Putamen (tissue), 1 donor: ENCODE data around the gene MED26.

Experiments
- DNase-seq: peaks from one replicate; pipeline ENCODE4 v3.0.0-alpha.2; 2016; ENCODE audit warnings: low spot score

Gene MED26

DNA sequence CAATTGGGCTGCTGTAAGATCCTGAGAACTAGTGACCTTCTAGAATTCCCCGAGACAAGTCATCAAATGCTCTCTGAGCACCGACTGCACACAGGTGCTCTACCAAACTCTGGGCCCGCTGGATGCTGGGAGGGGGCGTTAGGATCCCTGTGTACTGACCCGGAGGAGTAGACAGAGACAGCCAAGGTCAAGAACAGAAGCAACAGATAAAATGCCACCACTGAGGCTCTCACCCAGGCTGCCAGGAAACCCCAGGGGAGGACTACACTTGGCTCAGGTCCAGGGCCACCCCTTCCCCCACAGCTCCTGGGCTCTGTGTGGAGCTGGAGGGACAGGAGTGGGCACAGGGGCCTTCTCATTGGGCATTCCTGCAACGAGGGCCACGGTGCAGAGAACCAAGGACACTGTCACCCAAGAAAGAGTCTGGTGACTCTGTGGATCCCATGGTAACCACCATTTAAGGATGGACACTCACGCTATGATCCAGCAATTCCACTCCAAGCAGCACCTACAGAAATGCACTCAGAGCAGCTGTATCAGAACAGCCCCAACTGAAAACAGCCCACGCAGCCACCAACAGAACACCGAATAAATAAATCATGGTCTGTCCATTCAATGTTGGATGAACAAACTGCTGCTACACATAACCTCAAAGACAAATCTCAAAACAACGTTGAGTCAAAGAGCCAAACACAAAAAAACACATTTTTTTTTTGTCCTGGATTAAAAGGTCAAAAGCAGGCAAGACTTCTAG lies 39.0 kb downstream of the MED26 start:
- no peak for DNase-seq

DNA sequence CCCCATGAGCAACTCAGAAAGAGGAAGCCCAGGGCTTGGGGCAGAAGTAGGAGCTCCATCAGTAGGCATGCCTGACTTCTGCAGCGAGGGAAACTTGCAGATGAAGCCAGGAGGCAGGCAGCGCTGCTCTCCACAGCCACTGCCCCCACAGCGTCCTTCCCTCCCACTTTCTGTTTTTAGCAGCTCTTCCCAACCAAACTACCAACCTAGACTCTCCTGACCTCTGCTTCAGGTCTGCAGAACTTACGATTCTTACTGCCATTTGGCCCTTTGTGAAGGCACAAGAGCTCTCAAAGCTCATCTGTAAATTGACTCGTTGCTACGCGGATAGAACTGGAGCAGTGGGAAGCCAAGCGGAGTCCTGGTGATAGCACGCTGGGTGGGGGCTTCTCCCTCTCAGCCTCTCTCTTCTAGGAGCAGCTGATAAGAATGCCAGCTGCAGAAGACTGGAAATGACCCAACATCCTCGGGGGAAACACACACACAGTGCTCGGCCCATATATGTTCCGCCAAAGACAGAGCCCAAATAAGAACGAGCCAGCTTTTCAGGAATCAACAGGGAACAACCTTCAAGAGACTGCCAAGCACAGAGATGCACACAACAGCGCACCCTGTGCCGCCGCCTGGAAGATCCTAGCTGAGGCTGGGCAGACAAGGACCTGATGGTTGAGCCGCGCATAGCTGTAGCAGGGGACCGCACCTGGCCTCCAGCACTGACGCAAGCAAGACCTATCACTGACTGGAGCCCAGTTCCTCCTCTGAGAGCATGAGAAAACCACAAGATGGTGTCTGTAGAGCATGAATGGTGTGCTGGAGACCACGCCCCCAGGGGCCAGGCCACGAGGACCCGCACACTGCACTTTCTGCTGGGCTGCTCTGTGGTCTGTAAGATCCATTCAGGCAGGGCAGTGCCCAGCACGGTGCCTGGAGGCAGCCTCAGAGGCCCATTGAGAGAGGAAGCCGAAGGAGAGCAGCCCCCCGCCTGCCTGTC lies 39.9 kb downstream of the MED26 start:
- DNase-seq: no peak

DNA sequence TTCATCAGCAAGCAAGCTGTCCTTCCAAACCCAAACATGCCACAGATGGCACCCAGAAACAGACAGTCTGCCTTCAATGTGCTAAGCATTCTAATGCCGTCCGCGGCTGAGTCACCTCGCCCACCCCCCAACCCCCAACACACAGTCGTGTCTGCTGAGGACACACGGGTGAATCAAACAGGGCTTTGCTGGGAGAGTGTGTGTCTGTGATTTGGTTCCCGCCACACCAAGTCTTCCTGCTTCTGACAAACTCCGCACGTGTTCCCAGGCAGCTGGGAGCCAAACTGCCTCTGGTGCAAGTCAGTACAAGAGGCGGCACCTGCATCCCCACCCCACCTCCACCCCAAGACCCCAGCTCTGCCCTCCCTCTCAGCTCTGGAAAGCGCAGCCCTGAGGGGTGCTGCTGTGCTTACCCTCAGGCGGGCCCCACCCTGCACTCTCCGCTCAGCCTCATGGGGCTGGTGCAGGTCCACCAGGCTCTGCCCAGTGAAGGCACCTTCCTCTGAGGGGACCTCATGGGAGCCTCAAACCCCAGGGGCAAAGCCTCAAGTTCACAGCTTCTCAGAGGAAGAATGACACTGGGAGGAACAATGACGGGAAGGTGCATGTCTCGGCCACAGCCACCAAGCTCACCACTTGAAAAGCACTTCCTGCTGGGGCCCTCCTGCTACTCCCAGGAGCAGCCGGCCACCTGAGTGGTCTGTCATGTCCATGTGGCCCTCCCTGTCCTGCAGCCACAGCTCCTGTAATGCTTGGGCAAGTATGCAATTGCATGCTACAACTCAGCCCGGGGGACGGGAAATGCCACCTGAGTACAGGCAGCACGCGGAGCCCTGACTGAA lies 40.8 kb downstream of the MED26 start:
- no peak for DNase-seq

DNA sequence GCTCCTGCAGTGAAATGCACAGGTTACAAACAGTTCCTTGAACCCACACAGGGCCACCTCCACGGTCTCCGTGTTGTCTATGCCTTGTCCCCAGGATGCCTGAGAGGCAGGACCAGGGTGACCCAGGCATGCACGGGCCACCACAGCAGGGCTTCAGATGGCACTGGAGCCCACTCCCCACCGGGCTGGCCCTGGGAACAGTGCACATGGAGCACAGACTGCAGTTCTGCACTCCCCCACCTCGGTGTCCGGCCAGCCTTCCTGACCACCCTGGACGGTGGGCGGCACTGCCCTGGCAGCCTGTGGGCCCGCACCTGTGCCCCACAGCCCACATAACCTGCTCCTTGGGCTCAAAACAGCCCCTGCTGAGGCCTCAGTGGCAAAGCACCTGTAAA lies 41.5 kb downstream of the MED26 start:
- DNase-seq: no peak

DNA sequence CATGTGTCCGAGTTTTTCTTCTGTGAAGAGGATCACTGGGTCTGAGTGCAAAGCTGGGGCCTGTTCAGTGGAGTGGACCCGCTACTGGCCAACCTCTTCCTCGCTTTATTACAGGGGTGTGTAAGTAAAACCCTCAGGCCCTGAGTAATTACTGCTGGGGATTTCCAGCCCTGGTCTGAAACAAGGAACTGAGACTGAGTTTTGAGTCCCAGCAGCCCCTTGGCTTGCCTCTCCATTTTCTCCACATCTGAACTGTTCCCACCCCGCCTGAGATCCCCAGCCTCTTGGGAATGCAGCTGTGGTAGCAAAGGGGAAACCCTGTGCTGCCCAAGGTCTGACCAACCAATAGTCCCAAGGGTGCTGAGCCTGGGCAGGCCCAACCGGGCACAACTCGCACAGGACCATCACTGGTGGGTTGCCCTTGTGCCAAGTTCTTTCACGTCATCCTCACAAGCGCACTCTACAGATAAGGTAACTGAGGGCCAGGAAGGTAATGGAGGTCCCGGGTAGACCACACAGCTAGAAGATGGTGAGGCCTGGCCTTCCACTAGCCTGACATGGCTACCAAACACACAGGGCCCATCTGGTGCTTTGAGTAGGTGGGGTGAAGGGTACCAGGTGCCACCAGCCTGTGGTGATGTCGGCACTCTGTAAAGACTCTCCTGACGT lies 42.1 kb downstream of the MED26 start:
- DNase-seq: no peak

DNA sequence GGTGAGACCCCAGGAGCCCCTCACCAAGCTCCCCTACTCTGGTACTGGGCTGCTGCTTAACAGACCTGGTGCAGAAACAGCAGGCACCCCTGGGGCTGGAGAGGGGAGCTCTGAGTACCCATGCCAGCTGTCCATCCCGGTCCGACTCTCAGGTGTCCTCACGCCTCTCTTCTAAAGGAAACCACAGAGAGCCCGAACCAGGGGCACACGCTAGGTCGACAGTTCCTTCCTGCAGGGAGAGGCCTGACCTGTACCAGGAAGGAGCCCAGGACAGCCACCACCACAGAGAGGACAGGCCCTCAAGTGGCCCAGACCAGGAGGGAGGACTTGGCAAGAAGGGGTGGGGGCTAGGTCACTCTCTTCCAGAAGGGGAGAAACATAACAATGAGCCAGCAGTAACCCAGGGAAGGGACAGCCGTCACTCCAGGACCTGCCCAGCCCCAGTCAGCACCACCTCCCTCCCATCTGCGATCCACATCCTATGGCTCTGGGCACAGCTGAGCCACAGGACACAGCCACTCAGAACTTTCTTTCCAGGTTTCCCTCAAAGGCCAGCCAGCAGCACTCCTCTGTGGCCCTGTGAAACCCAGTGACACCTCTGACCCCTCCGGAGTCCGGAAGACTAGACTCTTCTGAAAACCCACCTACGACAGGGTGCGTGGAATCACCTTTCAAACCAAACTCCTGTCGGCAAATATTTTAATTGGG lies 42.8 kb downstream of the MED26 start:
- DNase-seq: no peak

DNA sequence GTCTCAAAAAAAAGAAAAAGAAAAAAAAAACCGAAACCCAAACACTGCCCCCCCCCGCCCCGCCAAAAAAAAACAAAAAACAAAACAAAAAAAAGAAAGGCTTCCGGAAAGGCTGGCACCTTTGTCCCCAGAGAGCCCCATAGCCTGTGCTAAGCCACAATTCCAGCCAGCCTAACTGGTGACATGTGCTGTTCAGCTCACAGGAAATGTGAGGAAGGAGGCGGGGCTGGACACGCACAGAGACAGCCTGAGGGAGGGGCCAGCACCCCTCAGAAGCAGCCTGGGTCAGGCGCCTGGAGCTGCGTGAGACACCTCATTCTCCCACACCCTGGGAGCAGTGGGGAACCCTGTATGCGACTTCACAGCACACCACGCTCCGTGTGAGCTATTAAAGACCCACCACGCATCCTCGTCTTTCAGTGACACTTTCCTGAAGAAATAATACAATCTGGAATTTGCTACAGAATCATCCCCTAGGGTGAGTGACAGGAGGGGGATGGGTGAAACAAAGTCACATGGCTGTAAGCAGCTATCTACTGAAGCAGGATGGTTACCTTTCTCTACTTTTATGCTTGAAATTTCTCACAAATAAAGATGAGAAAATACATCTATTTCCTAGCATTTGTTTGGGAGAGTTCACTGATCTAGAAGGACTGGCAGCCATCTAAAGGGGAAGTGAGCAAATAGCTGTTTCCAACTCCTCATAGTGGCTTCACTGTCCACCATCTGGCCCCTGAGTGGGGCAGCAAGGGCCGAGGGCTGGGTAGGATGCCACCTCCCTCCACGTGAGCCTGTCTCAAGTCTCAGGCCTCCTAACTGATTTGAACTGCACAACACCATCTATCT lies 43.5 kb downstream of the MED26 start:
- peak; percentile 81 for DNase-seq

DNA sequence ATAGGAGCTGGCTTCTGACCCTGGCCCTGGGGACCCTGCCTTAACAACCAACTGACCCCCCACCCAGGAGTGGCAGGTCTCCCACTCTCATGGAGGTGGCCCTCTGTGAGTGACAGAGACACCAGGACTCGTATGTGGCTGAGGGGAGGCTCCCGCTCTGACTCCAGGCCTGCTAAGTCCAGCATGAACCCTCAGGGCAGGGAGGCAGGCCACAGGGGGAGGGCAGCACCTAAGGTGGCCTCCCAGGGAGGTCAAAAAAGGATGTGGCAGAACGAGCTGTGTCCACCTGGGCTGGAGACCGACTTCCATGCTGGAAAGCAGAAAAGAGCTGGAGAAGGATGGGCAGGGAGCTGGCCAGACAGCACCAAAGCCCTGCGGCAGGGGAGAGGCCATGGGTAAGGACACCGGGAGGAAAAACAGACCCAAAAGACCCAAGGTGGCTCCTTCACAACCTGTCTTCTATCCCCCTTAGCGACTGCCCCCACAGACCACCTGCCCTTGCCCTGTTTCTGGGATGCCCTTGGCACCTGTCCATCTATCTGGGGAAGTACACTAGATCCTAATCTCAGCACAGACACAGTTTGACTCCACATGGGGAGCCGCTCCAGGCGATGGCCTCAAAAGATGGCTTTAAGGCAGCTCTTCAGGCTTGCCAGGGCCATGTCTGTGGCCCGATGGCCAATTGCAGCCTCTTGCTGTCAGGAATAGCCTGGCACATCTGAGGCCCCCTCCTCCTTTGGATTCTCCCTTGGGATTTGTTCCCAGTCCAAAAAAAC lies 45.3 kb downstream of the MED26 start:
- no peak for DNase-seq

DNA sequence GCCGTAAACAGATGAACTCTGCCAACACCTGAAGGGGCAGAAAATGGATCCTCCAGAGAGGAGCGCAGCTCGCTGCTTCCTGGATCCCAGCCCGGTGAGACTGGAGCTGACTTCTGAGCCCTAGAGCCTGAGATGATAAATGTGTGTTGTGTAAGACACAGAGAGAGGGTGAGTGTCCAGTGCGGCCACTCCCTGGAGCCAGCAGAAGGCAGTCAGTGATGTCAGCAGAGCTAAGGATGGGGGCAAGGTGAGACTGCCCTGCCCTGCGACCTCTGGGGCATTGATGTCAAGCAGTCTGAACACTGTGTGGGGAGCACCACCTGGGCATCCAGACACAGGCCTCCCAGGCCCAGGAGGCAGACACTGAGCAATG lies 46.0 kb downstream of the MED26 start:
- DNase-seq: no peak

DNA sequence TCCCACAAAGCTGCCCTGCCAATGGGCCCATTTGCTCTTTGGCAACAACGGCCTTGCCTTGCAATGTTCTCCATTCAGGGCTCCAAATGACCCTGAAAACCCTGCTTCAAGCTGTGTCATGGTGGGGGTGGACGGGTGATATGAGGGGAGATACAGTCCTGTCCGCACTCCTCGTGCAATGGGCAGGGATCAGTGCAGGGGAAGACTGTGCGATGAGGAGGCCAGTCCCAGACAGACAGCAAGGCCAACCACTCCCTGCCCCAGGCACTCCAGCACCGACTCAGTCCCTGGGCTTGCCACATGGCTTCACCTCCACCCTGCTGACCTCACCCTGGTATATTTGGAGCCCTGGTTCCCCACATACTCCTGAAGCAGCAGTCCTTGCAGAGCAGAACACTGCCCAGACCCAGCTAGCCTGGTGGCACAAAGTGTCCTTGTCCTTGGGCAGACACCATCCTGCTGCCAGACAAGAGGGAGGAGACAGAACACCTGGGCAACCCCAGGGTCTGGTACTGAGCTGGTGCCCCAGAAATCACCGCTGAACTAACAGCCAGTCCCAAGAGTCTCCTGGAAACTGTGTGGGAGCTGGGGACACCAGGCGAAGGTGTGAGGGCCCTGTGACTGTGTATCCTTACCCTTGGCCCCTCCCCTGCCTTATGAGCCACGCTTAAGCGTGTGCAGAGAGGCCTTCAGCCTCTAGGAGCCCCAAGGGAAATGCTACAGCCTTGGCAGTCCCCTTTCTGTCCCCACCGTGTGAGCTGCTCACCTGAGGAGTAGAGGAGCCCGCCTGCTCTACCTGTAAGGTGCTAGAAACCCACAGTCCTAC lies 46.6 kb downstream of the MED26 start:
- DNase-seq: no peak

DNA sequence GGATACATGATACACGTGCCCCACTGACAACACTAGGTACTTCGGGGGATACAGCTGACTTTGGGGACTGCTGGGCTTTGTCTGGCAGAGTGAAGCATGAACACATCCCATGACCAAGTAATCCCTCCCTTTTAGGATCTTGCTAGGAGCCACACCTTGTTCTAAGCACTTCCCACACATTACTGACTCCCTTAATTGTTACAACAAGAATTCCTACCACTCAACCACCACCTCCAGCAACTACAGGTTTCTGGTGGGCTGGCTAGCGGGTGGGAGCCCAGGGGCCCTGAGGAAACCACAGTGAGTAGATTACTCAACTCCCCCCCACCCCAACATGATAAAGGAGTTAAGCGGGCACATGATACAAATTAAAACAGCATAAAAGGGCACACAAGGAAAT lies 48.6 kb downstream of the MED26 start:
- peak; percentile 51 for DNase-seq

DNA sequence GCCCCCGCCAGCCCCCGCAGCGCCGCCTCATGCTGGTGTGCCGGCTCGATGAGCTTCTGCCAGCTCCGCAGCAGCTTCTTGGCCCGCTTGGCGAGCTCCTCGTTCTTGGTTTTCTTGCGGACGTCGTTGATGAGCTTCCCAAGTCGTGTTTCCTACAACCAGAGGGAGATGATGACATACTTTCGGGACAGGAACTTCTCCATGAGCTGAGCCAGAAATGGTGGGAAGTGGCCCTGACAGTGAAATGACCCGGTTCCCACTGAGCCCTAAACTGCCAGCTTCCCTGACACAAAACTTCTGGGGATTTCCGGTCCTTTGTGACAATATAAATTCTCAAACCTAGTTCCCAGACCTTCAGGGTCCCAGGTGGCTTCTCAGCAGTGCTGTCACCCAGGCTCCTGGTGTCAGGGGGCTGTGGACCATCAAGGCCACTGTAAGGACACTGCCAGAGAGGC lies 50.4 kb downstream of the MED26 start:
- DNase-seq: no peak

DNA sequence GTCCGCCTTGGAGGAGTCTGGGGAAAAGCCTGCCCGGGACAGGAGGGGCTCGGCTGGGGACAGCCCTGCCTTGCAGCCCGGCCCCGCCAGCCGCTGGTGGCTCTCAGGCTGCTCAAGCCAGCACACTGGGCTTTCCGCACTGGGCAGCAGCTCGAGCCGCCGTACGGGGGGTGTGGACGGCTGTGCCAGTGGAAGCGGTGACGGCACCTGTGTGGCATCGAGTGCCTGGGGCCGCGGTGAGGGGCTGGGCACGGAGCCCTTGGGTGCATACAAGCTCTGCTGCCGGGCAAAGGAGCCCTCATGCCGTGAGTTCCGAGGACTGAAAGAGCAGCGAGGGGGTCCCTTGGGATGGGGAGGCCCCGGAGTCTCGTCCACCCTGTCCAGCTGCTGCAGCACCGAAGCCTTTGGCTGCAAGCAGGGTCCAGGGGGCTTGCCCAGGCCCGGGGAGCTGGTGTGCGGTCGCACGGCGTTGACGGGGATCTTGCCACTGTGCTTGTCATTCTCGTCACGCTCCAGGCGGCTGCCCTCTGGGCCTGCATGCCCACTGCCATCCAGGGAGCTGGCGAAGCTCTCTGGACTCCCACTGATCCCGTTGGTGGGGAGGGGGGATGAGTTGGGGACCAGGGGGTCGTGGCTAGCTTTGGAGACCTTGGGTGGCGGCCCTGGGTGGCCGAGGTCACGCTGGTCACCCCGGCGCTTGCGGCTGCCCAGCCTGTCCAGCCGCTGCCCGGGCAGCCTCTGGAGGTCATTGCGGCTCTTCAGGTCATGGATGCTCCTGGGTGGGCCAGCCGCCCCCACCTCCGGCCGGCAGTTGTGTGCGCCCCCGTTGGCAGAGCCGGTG lies 51.1 kb downstream of the MED26 start:
- DNase-seq: no peak

DNA sequence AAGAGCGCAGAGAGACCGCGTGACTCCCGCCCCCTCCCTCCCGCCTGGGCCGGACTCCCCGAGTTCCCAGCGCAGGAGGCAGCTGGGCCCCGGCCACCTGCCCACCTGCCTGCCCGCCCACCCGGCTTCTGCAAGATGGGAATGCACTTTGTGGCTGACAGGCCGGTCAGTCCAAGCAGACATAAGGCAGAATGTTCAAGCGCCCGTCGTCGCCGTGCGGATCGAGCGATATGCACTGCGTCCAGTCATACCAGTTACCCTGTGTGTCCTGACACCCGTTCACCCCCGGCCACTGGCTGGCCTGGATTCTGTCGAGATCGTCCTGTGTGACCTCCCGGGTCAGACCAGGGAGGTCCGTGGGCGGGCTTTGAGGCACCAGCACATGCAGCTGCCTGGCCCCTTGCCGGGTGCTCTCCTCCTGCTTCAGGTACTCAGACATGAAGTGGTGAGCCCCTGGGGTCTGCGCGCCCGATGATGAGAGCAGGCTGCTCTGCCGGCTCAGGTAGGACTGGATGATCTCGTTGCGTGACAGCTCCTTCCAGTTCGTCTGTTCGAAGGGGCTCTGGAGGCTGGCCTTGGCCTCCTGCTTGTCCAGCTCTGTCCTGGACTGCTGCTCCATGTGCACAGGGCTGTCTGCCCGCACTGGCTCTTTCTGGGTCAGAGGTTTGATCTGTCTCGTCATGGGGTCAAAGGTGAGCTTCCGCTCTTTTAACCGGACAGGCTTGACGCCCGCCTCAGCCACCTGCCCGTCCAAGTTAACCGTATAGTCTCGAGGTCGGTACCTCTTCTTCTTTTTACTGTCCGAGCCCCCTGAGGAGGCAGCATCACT lies 51.9 kb downstream of the MED26 start:
- DNase-seq: no peak

DNA sequence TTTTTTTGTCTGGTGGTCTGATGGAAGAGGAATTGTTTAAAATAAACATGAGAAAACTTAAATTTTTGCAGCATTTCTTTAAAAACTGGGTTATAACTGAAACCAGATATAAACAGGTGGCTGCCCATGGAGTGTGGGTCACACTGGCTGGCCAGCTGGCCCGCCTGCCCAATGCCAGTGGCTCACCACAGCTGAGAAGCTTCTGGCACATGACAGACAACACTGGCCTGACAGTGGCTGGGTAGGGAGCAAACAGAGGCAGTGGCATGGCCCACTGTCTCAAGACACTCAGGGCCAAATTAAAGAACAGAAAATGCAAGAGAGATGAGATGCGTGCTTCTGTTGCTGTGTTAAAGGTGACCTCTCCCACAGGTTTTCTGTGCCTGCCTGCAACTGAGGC lies 52.7 kb downstream of the MED26 start:
- no peak for DNase-seq

DNA sequence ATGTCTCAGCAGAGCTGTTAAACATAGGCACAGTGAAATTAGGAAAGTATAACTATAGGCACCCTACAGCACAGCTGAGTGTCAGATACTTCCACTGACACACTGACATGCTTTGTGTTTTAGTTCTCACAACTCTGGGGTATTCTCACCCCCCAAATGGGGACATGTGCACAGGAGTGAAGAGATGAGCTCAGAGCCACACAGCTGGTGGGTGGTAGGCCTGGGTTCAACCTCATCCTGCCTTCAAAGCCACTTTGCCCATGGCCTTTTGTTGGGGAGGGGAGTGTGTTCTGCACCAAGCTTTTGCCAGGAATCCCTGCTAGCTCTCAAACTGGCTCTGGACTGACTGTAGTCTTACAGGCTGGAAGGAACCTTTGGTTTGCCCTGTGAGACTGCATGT lies 54.1 kb downstream of the MED26 start:
- DNase-seq: no peak

DNA sequence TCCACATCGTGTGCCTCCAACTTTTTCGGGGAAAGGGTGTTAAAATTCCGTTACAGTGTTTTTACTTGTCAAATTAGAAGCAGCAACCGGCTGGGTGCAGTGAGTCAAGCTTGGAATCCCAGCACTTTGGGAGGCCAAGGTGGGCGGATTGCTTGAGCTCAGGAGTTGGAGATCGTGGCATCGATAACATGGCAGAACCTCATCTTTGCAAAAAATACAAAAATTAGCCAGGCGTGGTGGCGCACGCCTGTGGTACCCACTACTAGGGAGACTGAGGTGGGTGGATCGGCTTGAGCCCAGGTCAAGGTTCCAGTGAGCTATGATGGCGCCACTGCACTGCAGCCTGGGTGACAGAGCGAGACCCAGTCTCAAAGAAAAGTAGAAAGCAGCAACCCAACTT lies 54.7 kb downstream of the MED26 start:
- DNase-seq: no peak
